GM18511 (cell line): ENCODE measurements around the gene CCL19.

Experiments
- ATAC-seq: cut with Tn5 transposase; IDR thresholded peaks from one replicate; pipeline ENCODE4 v1.9.1; 2021; ENCODE audit warnings: mild to moderate bottlenecking, moderate library complexity; ENCODE audit not compliant: unreplicated experiment

CCL19 gene

DNA sequence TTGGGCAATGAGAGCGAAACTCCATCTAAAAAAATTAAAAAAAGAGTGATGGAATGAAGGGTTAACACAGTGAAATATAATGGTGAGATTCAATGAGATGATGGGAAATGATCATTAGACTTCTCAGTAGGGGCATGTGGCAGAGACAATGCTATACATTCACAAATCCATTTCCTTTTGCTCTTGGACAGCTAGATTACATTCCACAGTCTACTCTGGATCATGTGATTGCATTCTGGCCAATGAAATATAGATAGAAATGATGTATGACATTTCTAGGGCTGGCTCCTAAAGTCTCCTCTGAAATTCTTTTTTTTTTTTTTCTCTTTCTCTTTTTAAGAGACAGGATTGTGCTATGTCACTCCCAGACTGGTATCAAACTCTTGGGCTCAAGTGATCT is 48.4 kb downstream of the CCL19 start:
- no peak for ATAC-seq
